MCF 10A (cell line): Measurements from ENCODE around the gene STEEP1. TPM values are rescaled to one million over a fixed set of nuclear protein-coding genes. Genes with fewer than 3 reads are reported as not detected.

ENCODE experiments used
- BruUV-seq: library from RNA; stranded (reverse); fragments of 400-500 nt; replicated peaks from 2 replicates; lab custom pipeline; 2021; lab: Mats Ljungman, UMichigan
- CTCF ChIA-PET: fragments of 300-600 bp; sonication (Branson Sonifier 250); formaldehyde crosslinking; extraction: SDS; loops from one replicate; lab custom pipeline; 2021; ENCODE audit warnings: antibody characterized with exemption, inconsistent platforms; lab: Yijun Ruan, JAX
- POLR2A ChIA-PET: fragments of 300-600, 350-650 bp; sonication (Branson Sonifier 250); formaldehyde crosslinking; extraction: SDS; loops from one replicate; lab custom pipeline; 2020; ENCODE audit warnings: antibody characterized with exemption, inconsistent platforms; lab: Yijun Ruan, JAX
- DNase-seq: peaks from one replicate; pipeline ENCODE4 v3.0.0-alpha.2; 2018; ENCODE audit not compliant: unreplicated experiment
- H3K27ac Mint-ChIP-seq: one replicate; pipeline ENCODE4 v1.8.0; 2022; ENCODE audit warnings: mild to moderate bottlenecking, low read depth, mixed read lengths; ENCODE audit not compliant: unreplicated experiment
- H3K27me3 Mint-ChIP-seq: one replicate; pipeline ENCODE4 v1.8.0; 2022; ENCODE audit warnings: mixed read lengths; ENCODE audit not compliant: insufficient read depth, unreplicated experiment
- H3K36me3 Mint-ChIP-seq: one replicate; pipeline ENCODE4 v1.8.0; 2022; ENCODE audit warnings: mild to moderate bottlenecking, moderate library complexity, mixed read lengths; ENCODE audit not compliant: insufficient read depth, unreplicated experiment
- H3K4me1 Mint-ChIP-seq: one replicate; pipeline ENCODE4 v1.8.0; 2022; ENCODE audit warnings: mixed read lengths; ENCODE audit not compliant: insufficient read depth, unreplicated experiment
- H3K4me3 Mint-ChIP-seq: one replicate; pipeline ENCODE4 v1.8.0; 2022; ENCODE audit warnings: mild to moderate bottlenecking, moderate library complexity, mixed read lengths; ENCODE audit not compliant: unreplicated experiment
- H3K9me3 Mint-ChIP-seq: one replicate; pipeline ENCODE4 v1.8.0; 2022; ENCODE audit warnings: mixed read lengths; ENCODE audit not compliant: unreplicated experiment
- intact Hi-C: fragments of 100-400 bp; cut with micrococcal nuclease; formaldehyde crosslinking; loops from 2 replicates; pipeline ENCODE4 v1.14.1; 2022
- total RNA-seq: library from RNA; stranded (reverse); gene quantifications from 2 replicates; pipeline ENCODE4 v1.2.3, GENCODE V29; 2022
- TF ChIP-seq, protein P1 (sequence below): fragments of 200-600 bp; IDR thresholded peaks from one replicate; pipeline ENCODE4 v1.8.0; 2022; ENCODE audit warnings: antibody characterized with exemption, mild to moderate bottlenecking; ENCODE audit not compliant: unreplicated experiment

Gene STEEP1
- total RNA-seq, 1 experiment from 2014 or later = 23.6 TPM

DNA sequence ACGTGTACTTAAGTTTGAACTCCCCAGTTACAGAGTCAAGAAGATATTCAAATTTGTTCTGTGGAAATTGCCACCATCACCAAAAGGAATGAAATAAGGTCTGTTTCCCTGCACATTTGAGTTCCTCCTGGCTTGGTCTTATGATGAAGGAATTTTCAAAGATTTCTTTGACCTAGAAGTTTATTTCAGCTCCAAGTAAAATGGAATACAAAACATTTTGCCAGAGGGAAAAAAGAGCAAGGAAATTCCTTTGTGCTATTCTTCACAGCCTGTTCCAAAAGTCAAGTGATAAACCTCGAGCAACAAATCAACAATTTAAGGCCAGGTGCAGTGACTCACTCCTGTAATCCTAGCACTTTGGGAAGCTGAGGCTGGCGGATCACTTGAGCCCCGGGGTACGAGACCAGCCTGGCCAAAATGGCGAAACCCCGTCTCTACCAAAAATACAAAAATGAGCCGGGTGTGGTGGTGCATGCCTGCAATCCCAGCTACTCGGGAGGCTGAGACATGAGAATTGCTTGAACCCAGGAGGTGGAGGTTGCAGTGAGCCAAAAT lies 37.6 kb upstream of the STEEP1 start:
- H3K36me3 Mint-ChIP-seq = peaks cover 4% of the 10 kb centered on the region
- POLR2A ChIA-PET = interaction anchor here (1.0 to 6.6 kb wide), 4 partner anchors 25 to 189 kb away, joined by 3 to 48 read pairs (median 6); partner anchors contain the start of genes RPL39 and UBE2A

DNA sequence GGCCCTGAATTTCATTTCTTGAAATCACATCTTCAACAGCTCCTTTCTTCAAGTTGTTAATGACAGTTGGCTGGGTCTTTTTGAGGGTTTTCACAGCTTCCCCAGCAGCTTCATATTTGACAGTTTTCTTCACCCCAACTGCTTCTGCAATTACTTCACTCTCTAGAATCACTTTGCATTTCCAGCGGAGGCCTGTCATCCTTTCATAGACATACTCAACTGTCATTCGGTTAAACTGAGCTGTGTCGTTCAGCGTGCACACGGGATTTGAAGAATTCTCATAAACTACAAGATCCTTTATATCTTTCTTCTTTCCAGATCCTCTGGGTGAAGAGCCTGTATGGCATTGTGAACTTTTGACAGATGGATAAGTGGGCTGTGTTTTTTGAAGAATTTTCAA lies 24.6 kb upstream of the STEEP1 start:
- no peak overlapping the region for H3K27ac Mint-ChIP-seq
- TF ChIP-seq, protein P1, sequence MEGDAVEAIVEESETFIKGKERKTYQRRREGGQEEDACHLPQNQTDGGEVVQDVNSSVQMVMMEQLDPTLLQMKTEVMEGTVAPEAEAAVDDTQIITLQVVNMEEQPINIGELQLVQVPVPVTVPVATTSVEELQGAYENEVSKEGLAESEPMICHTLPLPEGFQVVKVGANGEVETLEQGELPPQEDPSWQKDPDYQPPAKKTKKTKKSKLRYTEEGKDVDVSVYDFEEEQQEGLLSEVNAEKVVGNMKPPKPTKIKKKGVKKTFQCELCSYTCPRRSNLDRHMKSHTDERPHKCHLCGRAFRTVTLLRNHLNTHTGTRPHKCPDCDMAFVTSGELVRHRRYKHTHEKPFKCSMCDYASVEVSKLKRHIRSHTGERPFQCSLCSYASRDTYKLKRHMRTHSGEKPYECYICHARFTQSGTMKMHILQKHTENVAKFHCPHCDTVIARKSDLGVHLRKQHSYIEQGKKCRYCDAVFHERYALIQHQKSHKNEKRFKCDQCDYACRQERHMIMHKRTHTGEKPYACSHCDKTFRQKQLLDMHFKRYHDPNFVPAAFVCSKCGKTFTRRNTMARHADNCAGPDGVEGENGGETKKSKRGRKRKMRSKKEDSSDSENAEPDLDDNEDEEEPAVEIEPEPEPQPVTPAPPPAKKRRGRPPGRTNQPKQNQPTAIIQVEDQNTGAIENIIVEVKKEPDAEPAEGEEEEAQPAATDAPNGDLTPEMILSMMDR = no peak
- ChIA-PET POLR2A (interaction anchor here (0.7 kb wide), 1 partner anchor 13 kb away, joined by 3 read pairs; no protein-coding TSS in a partner anchor), CTCF (interaction anchor here (2.8 kb wide), 1 partner anchor 13 kb away, joined by 9 read pairs; no protein-coding TSS in a partner anchor)
- intact Hi-C loops = no loop called here
- no peak overlapping the region for H3K4me3 Mint-ChIP-seq
- no peak for DNase-seq
- H3K9me3 Mint-ChIP-seq = no peaks in the 10 kb centered on the region
- peaks cover 33% of the 10 kb centered on the region for H3K36me3 Mint-ChIP-seq
- BruUV-seq = TSS peak; percentile 47
- no peaks in the 10 kb centered on the region for H3K27me3 Mint-ChIP-seq
- H3K4me1 Mint-ChIP-seq = no peaks in the 10 kb centered on the region

More for the DNA sequence above, 37.6 kb upstream of the STEEP1 start:
- peak; percentile 23 for DNase-seq
- no peaks in the 10 kb centered on the region for H3K27me3 Mint-ChIP-seq
- CTCF ChIA-PET = interaction anchor here (0.6 to 1.9 kb wide), 7 partner anchors 9 to 182 kb away, joined by 3 to 9 read pairs (median 3); no protein-coding TSS in a partner anchor
- TF ChIP-seq, protein P1 = no peak
- H3K4me3 Mint-ChIP-seq = no peak overlapping the region
- intact Hi-C loops = no loop called here
- H3K9me3 Mint-ChIP-seq = no peaks in the 10 kb centered on the region
- H3K4me1 Mint-ChIP-seq = peaks cover 4% of the 10 kb centered on the region
- BruUV-seq = no TSS peak
- no peak overlapping the region for H3K27ac Mint-ChIP-seq

DNA sequence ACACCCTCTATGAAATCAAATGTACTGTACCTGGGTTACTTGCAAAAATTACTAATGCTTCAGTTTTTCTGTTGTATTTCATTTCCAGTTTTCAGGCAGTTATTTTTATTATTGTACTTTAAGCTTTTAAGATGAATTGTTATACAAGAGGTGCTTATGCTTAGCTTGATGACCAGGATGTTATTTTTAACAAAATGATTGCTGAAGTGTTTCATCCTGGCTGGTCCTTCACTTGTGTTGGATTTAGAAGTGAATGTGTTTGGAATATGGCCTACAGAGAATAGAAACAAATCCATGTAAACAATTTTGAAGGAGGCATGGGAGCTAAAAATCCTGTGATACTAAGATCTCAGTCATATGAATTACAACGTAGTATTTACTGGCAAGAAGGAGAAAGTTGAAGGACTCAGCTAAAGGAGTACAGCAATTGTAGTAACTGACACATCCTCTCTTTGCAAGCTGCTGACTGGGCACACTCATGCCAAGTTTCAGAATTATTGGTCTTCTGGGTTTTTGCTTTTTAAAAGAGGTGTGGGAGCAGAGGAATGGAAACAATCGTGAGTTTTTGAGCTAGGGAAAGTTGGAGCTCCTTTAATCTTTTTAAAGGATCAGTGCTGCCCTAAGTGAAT lies 18.3 kb upstream of the STEEP1 start:
- H3K36me3 Mint-ChIP-seq = no peaks in the 10 kb centered on the region

More for the DNA sequence above, 18.3 kb upstream of the STEEP1 start:
- DNase-seq = no peak
- Mint-ChIP-seq H3K27ac (no peak overlapping the region), H3K9me3 (no peaks in the 10 kb centered on the region), H3K4me3 (no peak overlapping the region), H3K4me1 (no peaks in the 10 kb centered on the region), H3K27me3 (no peaks in the 10 kb centered on the region)
- TF ChIP-seq, protein P1 = no peak
- ChIA-PET POLR2A (interaction anchor here (1.1 to 1.8 kb wide), 3 partner anchors 9 to 23 kb away, joined by 3 to 9 read pairs (median 3); partner anchors contain the start of genes NKRF and UBE2A), CTCF (interaction anchor here (0.5 to 2.6 kb wide), 6 partner anchors 9 to 554 kb away, joined by 3 to 11 read pairs (median 4); no protein-coding TSS in a partner anchor)
- intact Hi-C loops = no loop called here
- BruUV-seq = TSS peak; percentile 50
